DMS53 treated with DMSO at 0.1 percent for 48 hours (cell line): ENCODE results near the gene VAV2.
A peak's percentile ranks its signal among the peaks of the same experiment; 100 is the strongest.

Experiments used
- DNase-seq: peaks from one replicate; lab custom pipeline; 2025; ENCODE audit not compliant: unreplicated experiment; lab: John Stamatoyannopoulos, UW

VAV2 gene

GRCh38 chr9:133881671-133882381 lies 110.3 kb downstream of the VAV2 start:
- no peak for DNase-seq

- no peak for DNase-seq
Measured at GRCh38 chr9:133880851-133881661, 111.1 kb downstream of the VAV2 start.

DNA sequence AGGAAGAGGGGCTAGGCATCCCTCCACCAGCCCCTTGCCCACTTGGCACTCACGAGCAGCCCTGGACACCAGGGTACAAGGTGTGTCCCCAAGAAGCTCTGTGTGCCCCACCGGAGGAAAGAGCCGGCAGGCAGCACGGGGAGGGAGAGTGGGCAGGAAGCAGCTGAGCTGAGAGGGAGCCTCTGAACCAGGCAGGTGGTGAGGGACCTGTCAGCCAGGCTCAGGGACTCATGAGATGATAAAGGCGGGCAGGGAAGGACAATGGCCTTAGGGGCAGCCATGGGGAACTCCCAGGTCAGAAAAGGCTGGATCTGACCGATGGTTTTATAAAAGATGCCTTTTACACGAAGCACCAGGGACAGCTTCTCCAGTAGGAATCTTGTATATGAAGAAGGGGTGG lies 112.0 kb downstream of the VAV2 start:
- no peak for DNase-seq

DNA sequence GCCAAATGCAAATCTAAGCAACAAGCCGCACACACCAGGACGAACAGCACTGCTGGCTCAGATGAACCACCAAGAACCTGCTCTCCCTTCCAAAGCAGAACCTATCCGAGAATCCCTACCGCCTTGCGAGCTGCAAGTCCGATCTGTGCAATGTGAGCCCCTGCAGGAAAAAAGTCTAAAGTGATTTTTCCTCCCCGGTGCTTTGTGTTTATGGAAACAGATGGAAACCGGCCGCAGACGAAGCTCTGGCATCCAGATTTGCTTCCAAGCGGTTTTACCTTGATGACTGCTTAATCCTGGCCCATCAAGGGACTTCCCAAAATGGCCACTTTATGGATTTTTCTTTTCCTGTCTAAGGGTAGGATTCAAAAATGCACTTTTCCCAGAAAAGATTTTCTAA lies 112.5 kb downstream of the VAV2 start:
- DNase-seq: no peak

DNA sequence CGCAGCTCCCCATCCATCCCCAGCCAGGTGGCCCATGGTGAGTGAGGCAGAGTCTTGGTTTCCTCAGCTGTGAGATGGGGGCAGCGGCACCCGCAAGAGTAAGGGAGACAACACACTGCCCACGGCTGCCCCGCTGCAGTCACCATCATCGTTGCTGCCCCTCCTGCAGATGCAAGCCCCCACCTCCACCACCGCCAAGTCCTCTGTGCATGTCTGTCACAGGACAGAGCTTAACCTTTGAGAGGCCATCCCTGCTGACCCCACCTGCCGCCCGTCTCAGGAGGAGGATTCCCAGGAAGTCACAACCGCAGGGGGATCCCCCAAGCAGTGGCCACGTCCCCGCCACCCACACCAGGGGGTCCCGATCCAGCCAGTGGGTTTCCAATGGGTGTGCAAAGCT lies 113.7 kb downstream of the VAV2 start:
- no peak for DNase-seq

DNA sequence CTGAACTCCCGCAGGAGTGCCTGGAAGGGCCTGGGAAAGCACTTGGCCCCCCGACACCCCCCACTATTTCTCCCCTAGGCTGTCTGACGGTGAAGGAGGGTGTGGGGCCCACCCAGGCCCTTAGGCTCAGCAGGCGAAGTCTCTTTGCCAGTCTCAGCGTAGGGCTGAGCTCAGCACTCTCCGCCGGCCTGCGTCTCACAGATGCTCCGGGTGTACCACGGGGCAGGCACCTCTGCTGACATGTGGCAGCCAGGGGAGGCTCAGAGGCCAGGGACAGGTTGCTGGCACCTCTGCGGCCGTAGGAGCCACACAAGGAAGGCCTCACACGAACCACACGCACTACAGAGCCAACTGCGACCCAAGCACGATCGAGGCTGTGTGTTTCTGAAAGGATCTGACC lies 114.2 kb downstream of the VAV2 start:
- DNase-seq: no peak

- DNase-seq: no peak
Measured at GRCh38 chr9:133877327-133877726, 114.8 kb downstream of the VAV2 start.

DNA sequence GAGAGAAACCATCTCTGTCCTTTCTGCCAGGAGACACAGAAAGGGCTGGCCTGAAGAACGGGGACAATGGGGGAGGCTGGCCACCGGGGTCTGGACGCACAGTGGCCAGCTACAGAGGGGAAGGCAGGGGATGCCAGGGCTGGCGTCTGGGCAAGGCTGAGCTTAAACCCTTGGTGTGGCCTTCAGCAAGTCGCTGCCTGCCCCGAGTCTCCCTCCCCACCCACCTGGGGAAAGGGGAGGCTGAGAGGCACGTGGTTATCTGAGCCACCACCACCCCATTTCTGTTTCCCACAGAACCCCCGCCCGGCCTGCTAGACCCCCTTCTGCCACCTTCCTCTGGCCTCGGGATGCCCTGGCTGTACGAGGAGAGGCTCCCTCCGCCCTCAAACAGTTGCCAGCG lies 115.3 kb downstream of the VAV2 start:
- DNase-seq: peak; percentile 6

DNA sequence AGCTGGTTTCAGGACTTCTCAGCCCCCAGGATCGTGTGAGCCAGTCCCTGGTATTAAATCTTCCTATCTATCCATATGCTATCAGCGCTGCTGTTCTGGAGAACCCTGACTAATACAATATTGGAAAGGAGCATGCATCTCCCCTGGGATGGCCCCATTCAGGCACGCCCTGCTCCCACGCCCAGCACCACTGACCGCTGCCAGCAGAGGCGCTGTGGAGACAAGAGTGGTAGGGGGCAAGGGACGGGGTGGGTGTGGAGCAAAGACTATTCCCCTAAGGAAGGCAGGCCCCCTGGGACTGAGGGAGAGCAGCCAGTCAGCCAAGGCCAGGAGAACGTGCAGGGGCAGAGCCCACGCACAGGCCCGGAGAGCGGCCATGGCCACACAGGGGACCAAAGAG lies 116.0 kb downstream of the VAV2 start:
- no peak for DNase-seq

DNA sequence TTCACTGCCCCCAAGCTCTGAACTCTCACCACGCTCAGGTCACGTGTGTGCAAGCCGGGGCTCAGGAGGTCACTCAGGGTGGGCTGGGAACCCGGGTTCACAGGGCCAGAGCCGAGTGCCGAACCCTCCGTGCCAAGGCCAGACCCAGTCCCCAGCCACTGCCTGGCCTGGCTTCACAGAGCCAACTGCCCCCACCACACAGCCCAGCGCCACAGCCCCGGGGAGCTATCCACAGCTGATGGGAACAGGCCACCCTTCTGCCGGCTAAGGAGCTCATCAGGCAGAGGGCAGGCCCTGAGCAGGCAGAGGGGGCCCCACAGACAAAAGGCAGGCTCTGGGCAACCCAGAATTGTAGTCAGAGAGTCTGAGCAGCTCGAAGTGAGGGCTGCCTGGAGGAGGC lies 117.0 kb downstream of the VAV2 start:
- no peak for DNase-seq

- no peak for DNase-seq
Measured at GRCh38 chr9:133874659-133875058, 117.5 kb downstream of the VAV2 start.

DNA sequence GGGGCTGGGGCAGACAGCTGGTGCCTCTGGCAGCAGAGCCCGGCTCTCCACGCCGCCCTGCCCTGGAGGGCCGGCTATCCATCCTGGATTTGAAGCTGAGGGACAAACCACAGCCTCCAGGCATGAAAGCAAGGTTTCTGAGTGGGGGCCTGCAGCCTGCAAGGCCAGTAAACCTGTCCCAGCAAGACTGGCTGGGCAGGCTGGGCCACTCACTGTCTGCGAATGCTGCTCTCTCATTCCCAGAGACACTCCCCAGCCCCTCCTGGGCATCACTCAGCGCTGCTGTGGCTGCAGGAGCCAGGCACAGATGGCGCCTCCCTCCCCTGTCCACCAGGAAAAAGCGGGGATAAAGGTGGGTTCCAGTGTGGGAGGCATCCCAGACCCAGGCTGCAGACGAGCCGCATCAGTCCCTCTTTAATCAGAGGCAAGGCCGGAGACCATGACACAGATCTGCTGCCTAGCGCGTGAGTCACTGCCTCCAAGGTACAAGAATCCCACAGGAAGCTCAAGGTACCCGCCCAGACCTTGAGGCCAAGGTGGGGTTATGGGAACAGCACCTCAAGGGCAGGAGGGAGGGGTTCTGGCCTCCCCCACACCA lies 118.0 kb downstream of the VAV2 start:
- no peak for DNase-seq

- DNase-seq: no peak
Measured at GRCh38 chr9:133873461-133873891, 118.6 kb downstream of the VAV2 start.

DNA sequence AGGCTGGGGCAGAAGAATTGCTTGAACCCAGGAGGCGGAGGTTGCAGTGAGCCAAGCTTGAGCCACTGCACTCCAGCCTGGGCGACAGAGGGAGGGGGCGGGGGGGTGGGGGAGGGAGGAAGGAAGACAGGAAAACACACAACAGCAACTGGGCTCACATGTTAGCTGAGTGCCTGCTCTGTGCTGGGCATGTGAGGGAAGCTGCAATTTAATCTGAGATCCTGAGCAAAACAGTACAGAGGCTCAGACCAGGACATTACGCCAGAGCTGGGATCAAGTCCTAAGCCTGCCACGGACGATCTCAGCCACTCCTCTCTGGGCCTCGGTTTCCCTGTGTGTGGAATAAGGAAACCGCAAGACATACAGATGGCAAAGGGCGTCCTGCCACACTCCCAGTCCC lies 119.1 kb downstream of the VAV2 start:
- DNase-seq: no peak

DNA sequence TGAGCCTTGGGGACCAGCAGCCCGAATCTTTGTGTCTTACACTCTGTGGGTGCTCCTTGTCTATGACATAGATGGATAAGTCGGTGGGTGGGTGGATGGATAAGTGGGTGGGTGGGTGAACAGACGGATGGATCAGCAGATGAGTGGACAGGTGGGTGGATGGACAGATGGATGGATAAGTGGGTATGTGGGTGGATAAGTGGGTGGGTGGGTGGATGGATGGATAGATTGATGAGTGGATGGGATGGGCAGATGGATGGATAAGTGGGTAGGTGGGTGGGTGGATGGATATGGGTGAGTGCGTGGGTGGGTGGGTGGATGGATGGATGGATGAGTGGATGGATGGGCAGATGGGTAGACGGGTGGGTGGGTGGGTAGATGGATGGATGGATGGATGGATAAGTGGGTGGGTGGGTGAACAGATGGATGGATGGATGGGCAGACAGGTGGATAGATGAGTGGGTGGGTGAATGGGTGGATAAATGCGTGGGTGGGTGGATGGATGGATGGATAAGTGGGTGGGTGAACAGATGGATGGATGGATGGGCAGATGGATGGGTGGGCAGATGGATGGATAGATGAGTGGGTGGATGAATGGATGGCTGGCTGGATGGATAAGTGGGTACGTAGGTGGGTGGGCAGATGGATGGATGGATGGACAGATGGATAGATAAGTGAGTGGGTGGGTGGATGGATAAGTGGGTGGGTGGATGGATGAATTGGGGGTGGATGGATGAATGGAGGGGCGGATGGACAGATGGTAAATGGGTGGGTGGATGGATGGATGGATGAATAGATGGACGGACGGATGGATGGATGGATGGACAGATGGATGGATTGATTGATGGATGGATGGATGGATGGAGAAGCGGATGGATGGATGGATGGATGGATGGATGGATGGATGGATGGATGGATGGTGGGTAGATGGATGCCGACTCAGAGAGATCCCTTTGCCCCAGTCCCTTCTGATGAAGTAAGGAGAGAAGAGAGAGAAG lies 121.2 kb downstream of the VAV2 start:
- no peak for DNase-seq

- DNase-seq: no peak
Measured at GRCh38 chr9:133869674-133870405, 122.3 kb downstream of the VAV2 start.

DNA sequence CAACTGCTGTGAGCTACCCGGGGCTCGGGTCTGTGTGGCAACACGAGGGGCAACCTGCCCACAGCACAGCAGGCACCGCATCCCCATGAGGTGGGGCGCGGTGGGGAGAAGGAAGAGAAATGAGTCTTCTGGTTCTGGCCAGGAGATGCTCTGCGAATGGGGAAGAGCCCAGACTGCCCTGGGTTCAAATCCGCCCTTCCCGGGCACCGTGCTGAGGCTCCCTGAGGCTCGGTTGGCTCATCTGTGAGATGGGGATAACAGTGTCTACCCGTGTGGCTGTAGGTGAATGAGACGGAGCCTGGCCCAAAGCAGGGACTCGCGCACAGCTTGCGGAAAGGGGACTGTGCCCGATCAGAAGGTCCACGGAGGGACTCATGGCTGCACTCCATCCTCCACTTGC lies 123.9 kb downstream of the VAV2 start:
- DNase-seq: no peak

GRCh38 chr9:133866946-133867345 lies 125.2 kb downstream of the VAV2 start:
- no peak for DNase-seq

- DNase-seq: no peak
Measured at GRCh38 chr9:133864011-133864410, 128.1 kb downstream of the VAV2 start.

DNA sequence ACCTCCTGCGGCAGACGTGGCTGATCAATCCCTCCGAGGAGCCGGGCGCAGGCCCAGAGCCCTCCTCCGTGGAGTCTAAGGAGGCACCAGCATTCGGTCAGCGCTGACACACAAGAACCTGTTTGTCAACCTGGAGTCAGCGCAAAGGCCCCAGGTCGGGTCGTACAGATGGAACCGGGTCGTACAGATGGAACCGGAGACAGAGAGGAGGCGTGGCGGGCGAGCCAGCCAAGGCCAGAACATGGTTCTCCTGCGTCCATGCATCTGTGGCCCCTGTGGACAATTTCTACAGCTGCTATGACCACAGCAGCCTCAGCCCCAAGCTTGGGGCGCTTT lies 128.9 kb downstream of the VAV2 start:
- no peak for DNase-seq
